Measurements from ENCODE around the gene TMPRSS9.
A peak's percentile ranks its signal among the peaks of the same experiment; 100 is the strongest.
"Not testable (repeated sequence)": the region's sequence is repeated elsewhere in the genome, so short reads cannot be mapped to it uniquely, and the experiment has no call there.

Gene TMPRSS9

GRCh38 chr19:2395293-2395829 is 35.3 kb downstream of the TMPRSS9 start:
- not testable (repeated sequence) for DNase-seq

DNA sequence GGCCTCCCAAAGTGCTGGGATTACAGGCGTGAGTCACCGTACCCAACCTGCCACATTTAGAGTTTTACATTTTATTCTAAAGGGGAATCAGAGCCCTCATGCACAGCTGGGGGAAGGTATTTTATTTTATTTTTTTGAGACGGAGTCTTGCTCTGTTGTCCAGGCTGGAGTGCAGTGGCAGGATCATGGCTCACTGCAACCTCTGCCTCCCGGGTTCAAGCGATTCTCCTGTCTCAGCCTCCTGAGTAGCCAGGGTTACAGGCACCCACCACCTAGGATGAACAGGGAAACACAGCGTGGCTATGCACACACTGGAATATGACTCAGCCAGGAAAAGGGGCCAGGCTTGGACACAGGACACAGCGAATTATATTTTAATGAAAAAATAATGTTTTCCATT is 37.1 kb downstream of the TMPRSS9 start:
- DNase-seq: not testable (repeated sequence)

DNA sequence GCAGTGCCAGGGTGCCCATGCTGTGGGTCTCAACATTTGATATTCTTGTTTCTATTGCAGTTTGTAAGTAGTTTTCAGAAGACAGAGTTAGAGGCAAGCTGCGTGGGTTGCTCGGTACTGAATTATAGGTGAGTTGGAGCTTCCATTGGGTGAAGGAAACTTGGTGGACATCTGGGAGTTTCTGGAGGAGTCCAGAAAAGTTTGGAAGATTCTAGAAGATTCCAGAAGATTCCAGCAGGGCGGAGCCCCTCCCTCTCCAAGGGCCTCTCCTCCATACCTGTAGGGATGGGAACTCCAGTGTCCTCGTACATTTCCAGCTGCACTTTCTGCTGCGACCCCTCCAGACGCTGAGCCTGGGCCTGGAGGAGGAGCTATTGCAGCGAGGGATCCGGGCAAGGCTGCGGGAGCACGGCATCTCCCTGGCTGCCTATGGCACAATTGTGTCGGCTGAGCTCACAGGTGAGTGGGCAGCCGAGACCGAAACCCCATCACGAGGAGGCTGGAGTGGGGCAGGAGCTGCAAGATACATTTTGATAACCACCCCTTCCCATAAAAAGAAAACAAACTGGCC is 38.8 kb downstream of the TMPRSS9 start:
- DNase-seq: no peak

GRCh38 chr19:2399582-2399981 is 39.5 kb downstream of the TMPRSS9 start:
- no peak for DNase-seq

- DNase-seq: no peak
These were observed 48.2 kb downstream of the TMPRSS9 start for GRCh38 chr19:2408247-2408646.

- DNase-seq: no peak
These were observed 49.4 kb downstream of the TMPRSS9 start for GRCh38 chr19:2409352-2409912.

GRCh38 chr19:2410023-2410422 is 50.0 kb downstream of the TMPRSS9 start:
- no peak for DNase-seq

DNA sequence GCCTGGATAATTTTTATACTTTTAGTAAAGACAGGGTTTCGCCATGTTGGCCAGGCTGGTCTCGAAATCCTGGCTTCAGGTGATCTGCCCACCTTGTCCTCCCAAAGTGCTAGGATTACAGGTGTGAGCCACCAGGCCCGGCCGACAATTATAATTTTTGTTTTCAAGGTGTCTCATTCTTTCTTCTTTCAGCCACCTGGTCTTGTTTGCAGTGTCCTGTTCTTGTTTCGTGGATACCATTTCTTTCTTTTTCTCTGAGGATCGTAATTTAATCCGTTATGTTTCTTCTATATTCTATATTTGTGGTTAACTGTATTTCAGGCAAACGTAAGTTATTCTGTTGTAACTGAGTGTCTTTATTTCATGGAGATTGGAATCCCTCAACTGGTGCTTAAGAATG is 51.6 kb downstream of the TMPRSS9 start:
- no peak for DNase-seq

DNA sequence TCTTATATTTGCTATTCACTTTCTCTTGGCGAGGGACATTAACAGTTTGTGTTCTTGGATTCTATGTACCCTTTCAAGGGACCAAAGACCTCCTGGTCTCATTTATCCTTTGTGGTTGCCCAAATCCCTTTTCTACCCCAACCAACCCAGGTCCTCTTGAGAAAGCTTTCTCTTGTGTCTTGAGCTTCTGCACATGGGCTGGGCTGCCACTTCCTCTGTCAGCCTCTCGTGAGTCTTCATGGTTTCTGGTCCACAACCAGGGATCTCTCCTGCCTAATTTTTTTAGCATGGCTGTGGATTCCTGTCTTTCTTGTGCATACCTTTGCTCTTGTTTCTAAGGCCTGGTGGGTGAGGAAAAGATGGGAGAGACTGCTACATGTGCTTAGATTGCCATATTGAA is 52.4 kb downstream of the TMPRSS9 start:
- DNase-seq: peak; percentile 38

- DNase-seq: no peak
These were observed 53.1 kb downstream of the TMPRSS9 start for GRCh38 chr19:2413159-2413558.

DNA sequence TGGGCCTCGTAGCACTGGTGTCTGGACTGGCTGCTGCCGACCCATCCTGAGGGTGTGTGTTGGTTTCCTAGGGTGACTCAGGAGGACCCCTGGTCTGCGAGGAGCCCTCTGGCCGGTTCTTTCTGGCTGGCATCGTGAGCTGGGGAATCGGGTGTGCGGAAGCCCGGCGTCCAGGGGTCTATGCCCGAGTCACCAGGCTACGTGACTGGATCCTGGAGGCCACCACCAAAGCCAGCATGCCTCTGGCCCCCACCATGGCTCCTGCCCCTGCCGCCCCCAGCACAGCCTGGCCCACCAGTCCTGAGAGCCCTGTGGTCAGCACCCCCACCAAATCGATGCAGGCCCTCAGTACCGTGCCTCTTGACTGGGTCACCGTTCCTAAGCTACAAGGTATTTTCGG is 53.6 kb downstream of the TMPRSS9 start:
- DNase-seq: no peak

DNA sequence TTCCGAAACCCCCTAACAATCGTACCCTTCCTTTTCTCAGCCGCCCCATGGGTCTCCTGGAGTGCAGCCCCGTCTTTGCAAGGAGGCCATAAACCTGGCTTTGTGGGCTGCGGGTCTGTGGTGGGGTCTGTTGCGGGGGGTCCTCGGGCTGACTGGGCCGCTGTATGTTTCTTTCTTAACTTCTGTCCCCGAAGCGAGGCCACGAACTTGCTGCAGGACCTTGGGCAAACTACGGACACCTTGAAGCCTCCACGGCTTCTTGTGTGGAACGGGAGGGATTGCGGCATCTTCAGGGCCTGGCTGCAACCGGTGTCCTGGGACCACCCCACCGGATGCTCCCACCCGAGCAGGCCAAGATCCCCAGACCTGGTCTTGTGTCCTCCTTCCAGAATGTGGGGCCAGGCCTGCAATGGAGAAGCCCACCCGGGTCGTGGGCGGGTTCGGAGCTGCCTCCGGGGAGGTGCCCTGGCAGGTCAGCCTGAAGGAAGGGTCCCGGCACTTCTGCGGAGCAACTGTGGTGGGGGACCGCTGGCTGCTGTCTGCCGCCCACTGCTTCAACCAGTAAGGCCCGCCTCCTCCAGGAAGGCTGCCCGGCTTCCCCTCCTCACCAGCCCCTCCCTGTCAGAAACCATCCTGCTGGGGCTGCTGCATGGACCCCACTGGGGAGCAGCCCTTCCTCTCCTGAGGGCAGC is 55.4 kb downstream of the TMPRSS9 start:
- no peak for DNase-seq

- no peak for DNase-seq
These were observed 55.9 kb downstream of the TMPRSS9 start for GRCh38 chr19:2415973-2416319.

DNA sequence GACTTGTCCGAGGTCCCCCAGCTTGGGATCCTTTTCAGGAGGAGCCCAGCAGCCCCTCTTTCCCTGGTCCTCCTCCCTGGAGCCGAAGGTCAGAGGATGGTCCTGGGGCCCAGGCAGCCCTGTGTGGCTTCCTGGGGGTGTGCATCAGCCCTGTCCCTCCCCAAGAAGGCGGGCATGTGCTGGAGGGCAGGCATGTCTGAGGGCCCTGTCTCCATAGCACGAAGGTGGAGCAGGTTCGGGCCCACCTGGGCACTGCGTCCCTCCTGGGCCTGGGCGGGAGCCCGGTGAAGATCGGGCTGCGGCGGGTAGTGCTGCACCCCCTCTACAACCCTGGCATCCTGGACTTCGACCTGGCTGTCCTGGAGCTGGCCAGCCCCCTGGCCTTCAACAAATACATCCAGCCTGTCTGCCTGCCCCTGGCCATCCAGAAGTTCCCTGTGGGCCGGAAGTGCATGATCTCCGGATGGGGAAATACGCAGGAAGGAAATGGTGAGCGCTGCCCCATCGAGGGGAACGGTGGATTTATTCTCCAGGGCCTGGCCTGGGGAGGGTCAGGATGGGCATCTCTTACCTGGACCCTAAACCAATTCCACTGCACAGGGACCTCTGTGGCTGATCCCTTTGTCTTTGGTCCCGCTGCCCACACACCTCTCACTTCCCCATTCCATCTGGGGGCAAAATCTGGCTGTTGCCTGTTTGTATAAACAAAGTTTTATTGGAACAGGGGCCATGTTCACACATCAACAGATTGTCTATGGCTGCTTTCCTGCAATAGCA is 56.4 kb downstream of the TMPRSS9 start:
- DNase-seq: no peak

- DNase-seq: not testable (repeated sequence)
These were observed 57.4 kb downstream of the TMPRSS9 start for GRCh38 chr19:2417436-2417835.

DNA sequence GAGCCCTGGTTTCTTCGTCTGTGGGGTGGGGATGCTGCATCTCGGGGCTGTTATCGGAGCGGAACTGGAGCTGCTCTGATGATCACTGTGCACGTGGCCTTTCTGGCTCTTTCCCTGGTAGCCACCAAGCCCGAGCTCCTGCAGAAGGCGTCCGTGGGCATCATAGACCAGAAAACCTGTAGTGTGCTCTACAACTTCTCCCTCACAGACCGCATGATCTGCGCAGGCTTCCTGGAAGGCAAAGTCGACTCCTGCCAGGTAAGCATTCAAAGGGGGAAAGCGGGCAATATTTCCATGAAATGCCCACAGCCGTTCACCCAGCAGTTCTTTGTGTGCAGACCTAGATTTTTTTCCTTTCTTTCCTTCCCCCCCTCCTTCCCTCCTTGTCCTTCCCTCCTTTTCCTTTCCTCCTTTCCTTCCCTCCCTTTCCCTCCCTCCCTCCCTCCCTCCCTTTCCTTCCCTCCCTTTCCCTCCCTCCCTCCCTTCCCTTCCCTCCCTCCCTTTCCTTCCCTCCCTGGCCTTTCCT is 57.9 kb downstream of the TMPRSS9 start:
- no peak for DNase-seq

- DNase-seq: no peak
These were observed 59.7 kb downstream of the TMPRSS9 start for GRCh38 chr19:2419754-2420153.

- DNase-seq: no peak
These were observed 60.4 kb downstream of the TMPRSS9 start for GRCh38 chr19:2420490-2420889.

GRCh38 chr19:2421581-2422306 is 61.7 kb downstream of the TMPRSS9 start:
- peak; percentile 73 for DNase-seq

GRCh38 chr19:2423071-2423914 is 63.2 kb downstream of the TMPRSS9 start:
- DNase-seq: peak; percentile 91

GRCh38 chr19:2423915-2424685 is 64.0 kb downstream of the TMPRSS9 start:
- DNase-seq: no peak
